HG03439 (cell line): ENCODE measurements around the gene NPEPL1.
"Not testable (repeated sequence)": the region's sequence is repeated elsewhere in the genome, so short reads cannot be mapped to it uniquely, and the experiment has no call there.

ENCODE experiments used
- ATAC-seq: cut with Tn5 transposase; IDR thresholded peaks from one replicate; pipeline ENCODE4 v1.9.1; 2021; ENCODE audit warnings: mild to moderate bottlenecking, moderate library complexity; ENCODE audit not compliant: unreplicated experiment

The NPEPL1 gene

GRCh38 chr20:58692579-58693225 lies at the start of gene NPEPL1:
TSS of gene NPEPL1 (plus strand) at chr20:58692800. CDS start at chr20:58692901, 101 bp downstream.
- ATAC-seq: peak; percentile 85

- not testable (repeated sequence) for ATAC-seq
Observed at GRCh38 chr20:58642896-58643295, 49.7 kb upstream of the NPEPL1 start.

GRCh38 chr20:58645412-58645968 lies 47.1 kb upstream of the NPEPL1 start:
- ATAC-seq: no peak

GRCh38 chr20:58646257-58646656 lies 46.3 kb upstream of the NPEPL1 start:
- no peak for ATAC-seq

GRCh38 chr20:58646703-58647102 lies 45.9 kb upstream of the NPEPL1 start:
- no peak for ATAC-seq

- no peak for ATAC-seq
Observed at GRCh38 chr20:58647162-58647795, 45.3 kb upstream of the NPEPL1 start.

- no peak for ATAC-seq
Observed at GRCh38 chr20:58647796-58648501, 44.7 kb upstream of the NPEPL1 start.

GRCh38 chr20:58648502-58648825 lies 44.1 kb upstream of the NPEPL1 start:
- not testable (repeated sequence) for ATAC-seq

- no peak for ATAC-seq
Observed at GRCh38 chr20:58649288-58650180, 43.1 kb upstream of the NPEPL1 start.

GRCh38 chr20:58650181-58650775 lies 42.3 kb upstream of the NPEPL1 start:
- ATAC-seq: peak; percentile 22

- peak; percentile 63 for ATAC-seq
Observed at GRCh38 chr20:58650776-58651558, 41.6 kb upstream of the NPEPL1 start, which contains the start of gene STX16. TSS of gene STX16 (plus strand) at chr20:58651283. CDS start at chr20:58652007, 724 bp downstream.

GRCh38 chr20:58651559-58651945 lies 41.0 kb upstream of the NPEPL1 start:
- peak; percentile 1 for ATAC-seq

GRCh38 chr20:58651946-58652605 lies 40.5 kb upstream of the NPEPL1 start:
- peak; percentile 30 for ATAC-seq

- ATAC-seq: peak; percentile 9
Observed at GRCh38 chr20:58652606-58653294, 39.9 kb upstream of the NPEPL1 start.

- ATAC-seq: no peak
Observed at GRCh38 chr20:58654337-58654736, 38.3 kb upstream of the NPEPL1 start.

GRCh38 chr20:58655328-58656107 lies 37.1 kb upstream of the NPEPL1 start:
- ATAC-seq: no peak

GRCh38 chr20:58656831-58657230 lies 35.8 kb upstream of the NPEPL1 start:
- no peak for ATAC-seq

GRCh38 chr20:58657262-58657661 lies 35.3 kb upstream of the NPEPL1 start:
- ATAC-seq: no peak
